Gastrocnemius medialis (tissue), 4 donors: ENCODE results near the gene SDF2L1. TPM values are rescaled to one million over a fixed set of nuclear protein-coding genes. Genes with fewer than 3 reads are reported as not detected.

Source experiments
- ATAC-seq, 2 donors: fragments of 150-250 bp; one replicate each; pipeline ENCODE4 v1.9.1; 2016
- DNase-seq, 2 donors: peaks; one replicate each; pipeline ENCODE4 v3.0.0-alpha.2; 2019
- H3K27ac ChIP-seq, 4 donors: fragments of 200-600 bp; sonication (generic); 1 replicate in 1 of 4; 2 replicates in 3 of 4; pipeline ENCODE4 v1.5.1; 2016 to 2018; ENCODE audit warnings: mild to moderate bottlenecking in 2 of 4, moderate library complexity in 1 of 4
- H3K27me3 ChIP-seq, 3 donors: fragments of 200-600 bp; sonication (generic) in 2 of 3; 1 replicate in 1 of 3; 2 replicates in 2 of 3; pipeline versions ENCODE4 v1.5.1 to v1.6.0; 2016 to 2019; ENCODE audit warnings: mild to moderate bottlenecking in 1 of 3, moderate library complexity in 1 of 3
- H3K36me3 ChIP-seq, 2 donors: fragments of 200-600 bp; sonication (generic) in 1 of 2; one replicate each; pipeline ENCODE4 v1.5.1; 2017 to 2018
- H3K4me1 ChIP-seq, 2 donors: fragments of 200-600 bp; sonication (generic) in 1 of 2; one replicate each; pipeline ENCODE4 v1.5.1; 2016 to 2017; ENCODE audit warnings: mild to moderate bottlenecking in 2 of 2
- H3K4me3 ChIP-seq, 4 donors: fragments of 200-600 bp; sonication (generic) in 3 of 4; 1 replicate in 1 of 4; 2 replicates in 3 of 4; pipeline ENCODE4 v1.5.1; 2016 to 2019; ENCODE audit warnings: mild to moderate bottlenecking in 2 of 4
- H3K9me3 ChIP-seq, 3 donors: fragments of 200-600 bp; sonication (generic) in 2 of 3; 1 replicate in 1 of 3; 2 replicates in 2 of 3; pipeline ENCODE4 v1.5.1; 2016 to 2019
- CTCF ChIP-seq, 5 experiments: fragments of 450-650 bp in 3 of 5; fragments of 200-600 bp in 2 of 5; sonication (generic) in 2 of 5; IDR thresholded peaks in 4 of 5; conservative IDR thresholded peaks in 1 of 5; 1 replicate in 4 of 5; 2 replicates in 1 of 5; pipeline ENCODE4 v1.5.1; 2016 to 2019; ENCODE audit warnings: antibody characterized with exemption in 5 of 5, mild to moderate bottlenecking in 3 of 5, moderate library complexity in 3 of 5
- POLR2A ChIP-seq, 2 donors: fragments of 450-650 bp; IDR thresholded peaks; one replicate each; pipeline ENCODE4 v1.6.1; 2017; ENCODE audit warnings: antibody characterized with exemption in 2 of 2, mild to moderate bottlenecking in 2 of 2, moderate library complexity in 2 of 2
- in situ Hi-C, 4 donors: fragments of 200-750 bp; cut with MboI; loops; one replicate each; pipeline versions ENCODE4 v1.15.0 to v1.8.0; 2017; ENCODE audit warnings: low sequenced_read_pairs in 4 of 4
- intact Hi-C: fragments of 100-400 bp; cut with DNase I; formaldehyde crosslinking; loops from one replicate; pipeline ENCODE4 v1.15.1; 2023; ENCODE audit warnings: low total_unique reads
- total RNA-seq, 4 donors: library from RNA; depleted of rRNA; stranded (reverse); fragments of >200 nt; gene quantifications; one replicate each; pipeline versions ENCODE4 v1.1.0 to v1.2.3, GENCODE V29; 2016

Gene SDF2L1
- total RNA-seq, 4 donors from 2014 or later = 8.5 to 33.2 (median 23.3) TPM

DNA sequence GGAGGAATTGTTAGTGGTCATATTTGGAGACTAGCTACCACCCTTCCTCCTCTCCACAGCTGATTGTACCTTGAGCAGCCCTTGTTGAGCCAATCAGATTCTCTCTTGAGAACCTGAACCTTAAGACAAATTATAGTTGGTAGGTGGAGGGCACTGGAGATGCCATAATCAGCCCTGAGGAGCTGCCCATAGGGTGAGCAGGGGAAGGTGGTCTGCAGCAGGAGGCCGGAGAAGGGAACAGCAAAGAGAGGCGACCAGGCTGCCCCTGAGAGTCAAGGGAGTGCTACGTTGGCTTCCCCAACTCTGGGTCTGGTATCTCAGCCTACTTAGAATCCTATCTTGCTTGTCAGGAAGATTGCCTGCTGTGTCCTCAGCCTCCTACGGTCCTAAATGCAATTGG is 2.7 kb upstream of the SDF2L1 start:
- H3K4me1 ChIP-seq = peaks cover 0 to 7% of the 10 kb centered on the region in 2 donors
- intact Hi-C loops = no loop called here
- no peak for TF ChIP-seq CTCF (IDR thresholded peaks at IDR 0.05 in 4 of 5, conservative IDR thresholded peaks at IDR 0.05 in 1 of 5)
- no peak for TF ChIP-seq POLR2A (IDR thresholded peaks at IDR 0.05)
- no peak overlapping the region for H3K27ac ChIP-seq
- ATAC-seq = no peak
- no peaks in the 10 kb centered on the region for H3K9me3 ChIP-seq
- in situ Hi-C loops = no loop called here
- H3K36me3 ChIP-seq = no peaks in the 10 kb centered on the region
- no peak overlapping the region for H3K4me3 ChIP-seq
- H3K27me3 ChIP-seq = no peaks in the 10 kb centered on the region
- no peak for DNase-seq

GRCh38 chr22:21640810-21641209 is 1.3 kb upstream of the SDF2L1 start:
- in situ Hi-C loops = no loop called here
- intact Hi-C loops = loop anchor here (5.0 kb wide), 1 partner anchor 624 kb away; the partner anchor contains the start of gene P2RX6

GRCh38 chr22:21641417-21641788 is 699 bp upstream of the SDF2L1 start:
- H3K27me3 ChIP-seq = no peaks in the 10 kb centered on the region
- peak overlapping the region; percentile 56 to 90 (median 83) for H3K4me3 ChIP-seq
- peaks cover 0 to 7% of the 10 kb centered on the region in 2 donors for H3K4me1 ChIP-seq
- H3K27ac ChIP-seq = peak overlapping the region; percentile 72 to 80 (median 74)
- no peaks in the 10 kb centered on the region for H3K36me3 ChIP-seq
- TF ChIP-seq CTCF (IDR thresholded peaks at IDR 0.05 in 4 of 5, conservative IDR thresholded peaks at IDR 0.05 in 1 of 5) = peak in 3 of 5 experiments; percentile 18 to 49 (median 20)
- TF ChIP-seq POLR2A (IDR thresholded peaks at IDR 0.05) = no peak
- no peak for DNase-seq
- no peaks in the 10 kb centered on the region for H3K9me3 ChIP-seq
- peak; percentile 55 to 61 for ATAC-seq
- in situ Hi-C loops = no loop called here
- intact Hi-C loops = loop anchor here (5.0 kb wide), 1 partner anchor 624 kb away; the partner anchor contains the start of gene P2RX6

More at GRCh38 chr22:21640810-21641209, 1.3 kb upstream of the SDF2L1 start:
- Histone ChIP-seq H3K4me3 (no peak overlapping the region), H3K36me3 (no peaks in the 10 kb centered on the region), H3K4me1 (peaks cover 0 to 7% of the 10 kb centered on the region in 2 donors), H3K9me3 (no peaks in the 10 kb centered on the region), H3K27ac (no peak overlapping the region), H3K27me3 (no peaks in the 10 kb centered on the region)
- ATAC-seq (no peak), DNase-seq (no peak)
- no peak for TF ChIP-seq CTCF (IDR thresholded peaks at IDR 0.05 in 4 of 5, conservative IDR thresholded peaks at IDR 0.05 in 1 of 5)
- TF ChIP-seq POLR2A (IDR thresholded peaks at IDR 0.05) = no peak

DNA sequence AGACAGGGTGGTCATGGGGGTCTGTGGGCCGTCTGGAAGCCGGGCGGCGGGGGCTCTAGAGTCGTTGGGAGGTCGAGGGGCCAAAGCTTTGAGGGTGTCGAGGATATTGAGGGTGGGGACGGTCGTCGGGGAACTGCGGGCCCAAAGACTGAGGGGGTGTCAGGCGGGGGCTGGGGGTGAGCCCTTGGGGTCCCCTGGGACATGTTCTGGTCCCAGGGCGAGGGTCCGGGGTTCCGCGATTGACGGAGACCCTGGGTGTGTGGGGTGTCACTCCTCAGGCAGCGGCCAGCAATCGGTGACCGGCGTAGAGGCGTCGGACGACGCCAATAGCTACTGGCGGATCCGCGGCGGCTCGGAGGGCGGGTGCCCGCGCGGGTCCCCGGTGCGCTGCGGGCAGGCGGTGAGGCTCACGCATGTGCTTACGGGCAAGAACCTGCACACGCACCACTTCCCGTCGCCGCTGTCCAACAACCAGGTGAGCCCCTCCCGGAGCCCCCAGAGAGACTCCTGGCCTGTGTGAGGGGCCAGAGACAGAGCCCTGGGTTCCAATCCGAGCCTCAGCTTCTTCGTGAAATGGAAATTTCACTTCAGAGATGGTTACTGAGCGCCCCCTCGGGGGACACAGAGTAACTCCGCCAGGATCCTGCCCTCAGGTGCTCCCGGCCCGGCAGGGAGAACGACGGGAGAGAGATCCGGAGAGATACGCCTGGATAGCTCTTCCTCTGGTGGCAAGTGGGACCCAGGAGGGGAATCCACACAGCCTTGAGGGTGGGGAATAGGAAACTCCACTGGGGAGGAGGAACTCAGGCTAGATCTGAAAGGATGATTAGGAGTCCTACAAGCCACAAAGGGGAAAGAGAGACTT is 714 bp downstream of the SDF2L1 start:
- Histone ChIP-seq H3K4me1 (peaks cover 0 to 7% of the 10 kb centered on the region in 2 donors), H3K27ac (peak overlapping the region; percentile 62 to 67 (median 64)), H3K27me3 (no peaks in the 10 kb centered on the region), H3K36me3 (no peaks in the 10 kb centered on the region), H3K4me3 (peak overlapping the region; percentile 73 to 97 (median 83)), H3K9me3 (no peaks in the 10 kb centered on the region)
- in situ Hi-C loops (no loop called here), intact Hi-C loops (loop anchor here (1.0 to 5.0 kb wide), 2 partner anchors 13 to 626 kb away; partner anchors contain the start of genes P2RX6 and YDJC)
- ATAC-seq = no peak
- no peak for DNase-seq
- peak in 2 of 5 experiments; percentile 10 for TF ChIP-seq CTCF (IDR thresholded peaks at IDR 0.05 in 4 of 5, conservative IDR thresholded peaks at IDR 0.05 in 1 of 5)
- no peak for TF ChIP-seq POLR2A (IDR thresholded peaks at IDR 0.05)
